GM12891 (cell line): ENCODE data around the gene LRPAP1.

Experiments
- PAX5 ChIP-seq: IDR thresholded peaks from 2 replicates; pipeline ENCODE4 v1.6.1; 2011; ENCODE audit warnings: low read length, moderate library complexity, mild to moderate bottlenecking; ENCODE audit not compliant: insufficient read depth, severe bottlenecking
- POLR2A ChIP-seq: IDR thresholded peaks from 2 replicates; pipeline ENCODE4 v1.6.1; 2011; ENCODE audit warnings: low read depth, low read length, control low read depth
- POLR2AphosphoS5 ChIP-seq: IDR thresholded peaks from 2 replicates; pipeline ENCODE4 v1.6.1; 2011; ENCODE audit warnings: low read depth, low read length, control low read depth
- POU2F2 ChIP-seq: IDR thresholded peaks from 2 replicates; pipeline ENCODE4 v1.6.1; 2011; ENCODE audit warnings: low read depth, mild to moderate bottlenecking, control low read depth, low read length, moderate library complexity
- SPI1 ChIP-seq: IDR thresholded peaks from 2 replicates; pipeline ENCODE4 v1.6.1; 2011; ENCODE audit warnings: low read depth, low read length, control low read depth
- TAF1 ChIP-seq: IDR thresholded peaks from 2 replicates; pipeline ENCODE4 v1.6.1; 2011; ENCODE audit warnings: low read depth, low read length, control low read depth

- TF ChIP-seq POLR2A (no peak), TAF1 (no peak), POLR2AphosphoS5 (no peak), PAX5 (no peak), SPI1 (no peak), POU2F2 (no peak)
These were observed 48.7 kb downstream of the LRPAP1 start for GRCh38 chr4:3483471-3483921.
